DMS114 treated with DMSO at 0.1 percent for 48 hours (cell line): ENCODE measurements around the gene APLF.
"Not testable (repeated sequence)": the region's sequence is repeated elsewhere in the genome, so short reads cannot be mapped to it uniquely, and the experiment has no call there.

Experiments used
- DNase-seq: peaks from one replicate; lab custom pipeline; 2025; ENCODE audit not compliant: unreplicated experiment; lab: John Stamatoyannopoulos, UW

Gene APLF

DNA sequence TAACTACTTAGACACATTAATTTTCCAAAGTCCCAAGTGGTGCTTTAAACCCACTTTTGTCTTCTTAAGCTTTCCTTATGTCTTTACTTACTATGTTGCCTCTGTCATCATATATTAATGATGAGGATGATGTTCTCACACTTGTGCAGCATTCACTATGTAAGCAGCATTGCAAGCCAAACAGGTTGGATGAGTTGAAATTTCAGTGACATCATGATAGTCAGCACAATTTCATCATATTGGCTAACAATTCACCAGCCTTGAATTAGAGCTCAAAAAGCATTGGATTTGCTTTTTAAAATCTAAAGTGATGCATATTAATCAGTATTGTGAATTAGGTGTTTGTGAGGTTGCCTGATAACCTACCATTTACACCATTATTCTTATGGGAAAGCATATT is 7.7 kb downstream of the APLF start:
- DNase-seq, result no peak

GRCh38 chr2:68475576-68475975 is 8.2 kb downstream of the APLF start:
- no peak for DNase-seq

GRCh38 chr2:68476454-68476853 is 9.1 kb downstream of the APLF start:
- DNase-seq, result no peak

GRCh38 chr2:68478688-68479087 is 11.3 kb downstream of the APLF start:
- no peak for DNase-seq

DNA sequence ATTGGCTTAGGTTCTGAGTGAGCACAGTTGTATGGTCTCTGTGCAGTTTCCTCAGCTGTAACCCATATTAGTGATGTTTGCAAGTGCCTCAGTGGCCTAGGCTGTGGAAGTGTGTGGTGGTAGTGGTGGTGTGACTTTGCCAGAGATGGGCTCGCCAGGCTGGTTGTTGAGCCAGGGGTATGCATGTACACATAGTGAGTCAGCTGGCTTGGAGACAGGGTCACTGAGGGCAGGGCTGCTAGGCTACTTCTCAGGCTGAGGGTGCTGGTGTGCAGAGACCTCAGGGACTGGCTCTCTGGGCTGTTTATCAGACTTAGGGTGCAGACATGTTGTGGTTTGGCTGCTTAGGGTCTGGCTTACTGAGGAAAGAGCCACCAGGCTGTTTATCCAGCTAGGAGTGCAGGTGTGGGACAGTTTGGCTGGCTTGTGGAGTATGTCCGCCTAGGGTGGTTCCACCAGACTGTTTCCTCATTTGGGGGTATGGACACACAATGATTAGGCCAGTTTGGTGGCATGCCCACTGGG is 15.0 kb downstream of the APLF start:
- DNase-seq, result no peak

DNA sequence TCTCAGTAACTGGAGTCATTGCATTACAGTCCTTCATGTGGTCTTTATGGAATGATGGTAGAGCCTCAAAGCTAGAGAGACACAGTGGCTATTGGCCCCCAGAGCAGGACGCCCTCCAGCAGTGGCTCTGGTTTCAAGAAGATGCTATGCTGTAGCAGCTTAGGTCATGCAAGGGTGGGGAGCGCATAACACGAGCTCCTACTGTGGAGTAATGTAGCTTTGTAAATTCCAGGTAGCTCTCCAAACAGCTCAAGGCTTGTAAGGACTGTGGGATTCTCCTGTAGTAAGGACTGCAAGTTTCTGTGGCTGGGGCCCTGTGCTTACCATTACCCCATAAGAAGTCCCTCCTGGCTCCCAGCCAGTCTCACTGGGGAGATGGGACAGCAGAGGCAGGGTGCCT is 15.6 kb downstream of the APLF start:
- DNase-seq, result no peak

DNA sequence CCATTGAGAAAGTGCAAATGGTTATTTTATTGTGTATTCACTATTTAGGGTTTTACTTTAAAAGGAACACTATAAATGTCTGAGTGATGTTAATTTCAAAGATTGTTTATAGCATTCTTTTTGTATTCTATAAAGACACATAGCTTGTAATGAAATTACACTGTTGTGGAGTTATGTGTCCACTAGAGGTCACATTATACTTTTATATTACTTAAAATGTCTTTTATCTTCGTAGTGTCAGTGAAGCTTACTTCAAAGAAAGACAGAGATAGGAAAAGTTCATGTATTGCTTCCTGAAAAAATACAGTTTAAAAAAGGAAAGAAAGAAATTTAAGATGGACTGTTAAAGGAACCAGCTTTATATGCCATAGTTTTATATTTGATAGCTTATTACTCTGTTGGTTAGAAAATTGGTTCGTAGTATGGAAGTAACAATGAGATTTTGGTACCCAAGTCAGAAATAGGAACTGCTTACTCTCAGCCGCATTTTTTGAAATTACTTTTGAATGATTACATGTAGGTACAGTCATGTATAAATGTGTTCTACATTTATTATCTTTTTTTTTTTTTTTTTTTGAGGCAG is 20.5 kb downstream of the APLF start:
- DNase-seq, result peak; percentile 33

GRCh38 chr2:68488605-68489004 is 21.2 kb downstream of the APLF start:
- not testable (repeated sequence) for DNase-seq

GRCh38 chr2:68489282-68489681 is 21.9 kb downstream of the APLF start:
- no peak for DNase-seq

- DNase-seq, result no peak
Measured at GRCh38 chr2:68491582-68491981, 24.2 kb downstream of the APLF start.

DNA sequence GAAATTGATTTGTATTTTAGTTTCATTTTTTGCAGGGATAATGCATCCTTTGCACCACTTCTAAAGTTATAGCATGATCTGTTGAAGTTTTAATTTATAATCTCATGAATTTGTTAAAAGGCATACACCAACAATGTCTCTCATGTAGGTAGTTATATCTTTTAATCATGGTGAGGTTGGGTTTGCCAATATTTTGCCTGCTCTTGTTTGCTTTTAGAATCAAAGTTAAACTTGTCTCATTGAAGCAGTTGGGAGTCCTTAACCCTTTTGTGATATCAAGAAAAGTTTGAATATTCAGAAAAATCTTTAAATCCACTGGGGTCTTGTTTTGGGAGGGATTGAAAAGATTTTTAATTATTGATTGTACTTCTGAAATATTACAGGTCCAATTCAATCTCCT is 31.7 kb downstream of the APLF start:
- DNase-seq, result no peak

DNA sequence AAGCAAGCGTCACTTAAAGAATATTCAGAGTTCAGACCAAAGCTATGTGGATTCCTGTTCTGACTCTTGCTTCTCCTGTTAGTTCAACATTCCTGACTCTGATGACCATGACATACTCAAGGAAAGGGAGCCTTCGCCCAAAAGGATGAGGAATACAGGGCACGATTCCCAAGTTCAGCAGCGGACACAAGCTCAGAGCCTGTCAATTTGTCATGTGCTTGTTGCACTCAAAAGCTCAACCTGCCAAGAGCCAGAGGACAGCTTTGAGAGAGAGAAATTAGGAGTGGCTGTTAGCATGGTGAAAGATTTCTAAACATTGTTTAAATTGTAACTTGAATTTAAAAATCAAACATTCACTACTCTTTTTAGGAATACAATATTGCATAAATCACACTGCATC is 33.3 kb downstream of the APLF start:
- no peak for DNase-seq

DNA sequence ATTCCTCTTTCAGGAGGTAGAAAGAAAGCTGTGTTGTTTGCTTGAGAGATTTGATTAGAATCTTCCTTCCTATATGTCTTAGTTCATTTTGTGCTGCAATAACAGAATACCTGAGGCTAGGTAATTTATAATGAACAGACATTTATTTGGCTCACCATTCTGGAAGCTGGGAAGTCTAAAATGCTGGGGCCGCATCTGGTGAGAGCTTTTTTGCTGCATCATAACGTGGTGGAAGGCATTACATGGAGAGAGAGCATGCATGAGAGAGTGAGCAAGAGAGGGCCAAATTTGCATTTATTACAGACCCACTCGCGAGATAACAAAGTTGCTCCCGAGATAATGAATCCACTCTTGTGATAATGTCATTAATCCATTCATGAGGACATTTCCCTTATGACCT is 34.4 kb downstream of the APLF start:
- no peak for DNase-seq

DNA sequence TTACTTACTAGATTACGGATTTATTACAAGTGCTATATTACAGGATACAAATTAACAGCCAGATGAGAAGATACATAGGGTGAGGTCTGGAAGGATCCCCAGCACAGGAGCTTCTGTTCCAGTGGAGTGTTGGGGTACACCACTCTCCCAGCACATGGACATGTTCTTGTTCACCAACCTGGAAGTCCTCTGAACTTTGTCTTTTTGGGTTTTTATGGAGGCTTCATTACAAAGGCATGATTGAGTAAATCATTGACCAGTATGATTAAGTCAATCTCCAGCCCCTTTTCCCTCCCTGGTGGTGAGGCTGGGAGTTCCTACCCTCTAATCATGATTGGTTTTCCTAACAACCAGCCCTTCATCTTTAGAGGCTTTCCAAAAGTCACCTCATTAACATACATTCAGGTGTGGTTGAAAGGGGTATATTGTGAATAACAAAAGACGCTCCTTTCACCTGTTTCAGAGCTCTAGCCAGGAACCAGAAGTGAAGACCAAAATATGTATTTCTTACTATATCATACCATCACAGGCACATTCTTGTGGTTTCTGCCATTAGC is 38.3 kb downstream of the APLF start:
- no peak for DNase-seq

DNA sequence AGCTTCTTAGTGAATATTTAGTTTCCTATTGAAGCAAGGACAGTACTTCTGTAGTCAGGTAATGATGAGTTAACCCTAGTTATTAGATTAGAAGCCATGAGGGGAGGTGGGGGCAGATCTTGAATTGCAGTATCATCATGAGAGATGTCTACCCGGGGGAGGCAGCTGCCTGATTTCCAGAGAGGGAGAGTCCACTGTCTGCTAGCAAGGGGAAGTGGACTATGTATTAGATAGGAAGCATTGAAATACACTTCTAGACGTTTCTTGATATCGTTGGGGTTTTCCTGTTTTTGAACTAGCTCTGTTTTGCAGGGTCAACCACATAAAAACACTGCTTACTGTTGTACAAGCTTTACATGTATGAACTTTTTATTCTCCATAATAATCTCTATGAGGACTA is 38.8 kb downstream of the APLF start:
- no peak for DNase-seq

DNA sequence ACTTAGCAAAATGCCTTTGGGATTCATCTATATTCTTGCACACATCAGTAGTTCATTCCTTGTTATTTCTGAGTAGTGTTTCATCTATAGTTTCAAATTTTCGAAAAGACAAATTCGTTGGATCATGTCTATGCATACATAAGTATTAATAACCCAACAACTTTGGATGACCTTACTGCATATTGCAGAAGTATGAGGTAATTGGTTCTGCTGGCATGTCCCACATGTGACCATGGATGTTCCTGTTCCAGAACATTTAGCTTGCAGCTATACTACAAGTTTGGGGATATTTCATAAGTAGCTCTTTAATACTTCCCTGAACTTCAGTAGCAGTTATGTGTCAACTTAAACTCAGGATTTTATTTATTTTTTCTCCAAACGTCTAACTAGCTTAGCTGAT is 44.9 kb downstream of the APLF start:
- DNase-seq, result no peak

GRCh38 chr2:68512966-68513365 is 45.6 kb downstream of the APLF start:
- DNase-seq, result no peak

DNA sequence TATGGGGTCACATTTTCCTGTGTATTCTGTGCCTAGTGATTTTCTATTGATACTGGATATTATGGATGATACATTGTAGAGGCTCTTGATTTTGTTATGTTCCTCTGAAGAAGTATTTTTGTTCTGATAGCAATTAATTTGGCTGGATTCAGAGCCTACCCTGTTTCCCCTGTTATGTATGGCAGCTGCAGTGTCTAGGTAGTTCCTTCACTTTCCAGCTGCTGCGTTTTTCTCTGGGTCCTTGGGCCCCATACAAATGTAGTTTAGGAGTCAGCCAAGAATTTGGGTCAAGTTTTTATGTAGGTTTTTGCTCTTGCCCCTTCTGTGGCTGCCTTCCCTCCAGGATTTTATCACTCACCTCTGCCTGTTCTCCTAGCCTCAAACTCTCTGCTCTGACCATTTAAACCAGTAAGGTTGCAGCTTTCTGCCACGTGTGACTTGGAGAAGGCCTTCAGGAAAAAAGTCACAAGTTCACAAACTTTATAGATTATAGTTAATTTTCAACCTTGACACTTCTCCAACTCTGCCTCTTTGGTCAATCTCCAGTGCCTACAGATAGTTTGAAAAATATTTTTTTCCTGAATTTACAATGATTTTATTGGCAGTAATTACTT is 47.0 kb downstream of the APLF start:
- DNase-seq, result no peak

DNA sequence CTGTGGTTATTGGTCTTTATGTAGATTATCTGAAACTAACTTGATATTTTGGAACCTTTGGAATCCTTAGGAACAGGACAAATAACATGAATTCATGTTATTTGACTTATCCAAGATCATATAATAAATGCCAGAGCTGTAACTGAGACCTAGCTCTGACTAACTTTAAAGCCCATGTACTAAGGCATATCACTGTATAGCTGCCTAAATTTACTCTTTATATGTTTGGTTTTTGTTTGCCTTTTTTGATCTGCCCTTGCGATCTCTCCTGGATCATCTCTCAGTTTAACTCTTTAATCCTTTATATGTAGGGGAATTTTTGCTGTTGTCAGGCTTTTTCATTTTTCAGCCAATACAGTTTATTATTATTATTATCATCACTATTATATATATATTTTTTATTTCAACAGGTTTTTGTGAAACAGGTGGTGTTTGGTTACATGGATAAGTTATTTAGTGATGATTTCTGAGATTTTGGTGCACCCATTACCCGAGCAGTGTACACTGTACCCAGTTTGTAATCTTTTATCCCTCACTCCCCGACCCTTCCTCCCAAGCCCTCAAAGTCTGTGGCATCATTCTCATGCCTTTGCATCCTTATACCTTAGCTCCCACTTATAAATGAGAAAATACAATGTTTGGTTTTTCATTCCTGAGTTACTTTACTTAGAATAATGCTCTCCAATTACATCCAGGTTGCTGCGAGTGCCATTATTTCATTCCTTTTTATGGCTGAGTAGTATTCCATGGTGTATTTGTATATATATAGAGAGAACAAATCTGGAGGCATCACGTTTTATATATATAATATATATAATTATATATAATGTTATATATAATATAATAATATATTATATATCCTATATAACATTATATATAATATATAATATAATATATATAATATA is 48.9 kb downstream of the APLF start:
- no peak for DNase-seq

- no peak for DNase-seq
Measured at GRCh38 chr2:68519236-68519635, 51.9 kb downstream of the APLF start.

GRCh38 chr2:68521037-68521436 is 53.7 kb downstream of the APLF start:
- no peak for DNase-seq

- not testable (repeated sequence) for DNase-seq
Measured at GRCh38 chr2:68526943-68527342, 59.6 kb downstream of the APLF start.
